GM10248 (cell line): ENCODE measurements around the gene NEGR1.

ENCODE experiments used
- CTCF ChIA-PET: fragments of 300-600 bp; sonication (Branson Sonifier 250); formaldehyde crosslinking; extraction: SDS; loops from one replicate; lab custom pipeline; 2021; ENCODE audit warnings: antibody characterized with exemption; lab: Yijun Ruan, JAX
- POLR2A ChIA-PET: fragments of 350-650 bp; sonication (Branson Sonifier 250); formaldehyde crosslinking; extraction: SDS; loops from one replicate; lab custom pipeline; 2020; ENCODE audit warnings: antibody characterized with exemption; lab: Yijun Ruan, JAX
- DNase-seq: peaks from one replicate; pipeline ENCODE4 v3.0.0; 2012; ENCODE audit errors: extremely low spot score
- TF ChIP-seq, protein P1 (sequence below): IDR thresholded peaks from 2 replicates; pipeline ENCODE4 v1.5.1; 2012; ENCODE audit warnings: mild to moderate bottlenecking, low read depth; ENCODE audit errors: extremely low read depth, missing control alignments, control extremely low read depth

The NEGR1 gene

GRCh38 chr1:72056516-72056915 is 225.8 kb downstream of the NEGR1 start:
- ChIA-PET CTCF (interaction anchor here (2.0 kb wide), 1 partner anchor 18 kb away, joined by 7 read pairs; no protein-coding TSS in a partner anchor), POLR2A (no interaction called here)
- TF ChIP-seq, protein P1, sequence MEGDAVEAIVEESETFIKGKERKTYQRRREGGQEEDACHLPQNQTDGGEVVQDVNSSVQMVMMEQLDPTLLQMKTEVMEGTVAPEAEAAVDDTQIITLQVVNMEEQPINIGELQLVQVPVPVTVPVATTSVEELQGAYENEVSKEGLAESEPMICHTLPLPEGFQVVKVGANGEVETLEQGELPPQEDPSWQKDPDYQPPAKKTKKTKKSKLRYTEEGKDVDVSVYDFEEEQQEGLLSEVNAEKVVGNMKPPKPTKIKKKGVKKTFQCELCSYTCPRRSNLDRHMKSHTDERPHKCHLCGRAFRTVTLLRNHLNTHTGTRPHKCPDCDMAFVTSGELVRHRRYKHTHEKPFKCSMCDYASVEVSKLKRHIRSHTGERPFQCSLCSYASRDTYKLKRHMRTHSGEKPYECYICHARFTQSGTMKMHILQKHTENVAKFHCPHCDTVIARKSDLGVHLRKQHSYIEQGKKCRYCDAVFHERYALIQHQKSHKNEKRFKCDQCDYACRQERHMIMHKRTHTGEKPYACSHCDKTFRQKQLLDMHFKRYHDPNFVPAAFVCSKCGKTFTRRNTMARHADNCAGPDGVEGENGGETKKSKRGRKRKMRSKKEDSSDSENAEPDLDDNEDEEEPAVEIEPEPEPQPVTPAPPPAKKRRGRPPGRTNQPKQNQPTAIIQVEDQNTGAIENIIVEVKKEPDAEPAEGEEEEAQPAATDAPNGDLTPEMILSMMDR = no peak
- no peak for DNase-seq

GRCh38 chr1:72051538-72051937 is 230.8 kb downstream of the NEGR1 start:
- ChIA-PET CTCF (interaction anchor here (2.3 kb wide), 1 partner anchor 14 kb away, joined by 11 read pairs; no protein-coding TSS in a partner anchor), POLR2A (no interaction called here)
- TF ChIP-seq, protein P1 = no peak
- DNase-seq = no peak

GRCh38 chr1:72050551-72050950 is 231.8 kb downstream of the NEGR1 start:
- TF ChIP-seq, protein P1 = no peak
- ChIA-PET POLR2A (no interaction called here), CTCF (interaction anchor here (2.3 kb wide), 1 partner anchor 13 kb away, joined by 11 read pairs; no protein-coding TSS in a partner anchor)
- no peak for DNase-seq

- DNase-seq = peak; percentile 10
- POLR2A ChIA-PET = no interaction called here
- CTCF ChIA-PET = interaction anchor here (0.6 to 1.8 kb wide), 15 partner anchors 10 to 943 kb away, joined by 3 to 13 read pairs (median 4); no protein-coding TSS in a partner anchor
- TF ChIP-seq, protein P1 = peak; percentile 57
These were observed 244.5 kb downstream of the NEGR1 start for GRCh38 chr1:72037745-72038343.

GRCh38 chr1:72034827-72035226 is 247.5 kb downstream of the NEGR1 start:
- TF ChIP-seq, protein P1 = no peak
- no peak for DNase-seq
- CTCF ChIA-PET = interaction anchor here (1.0 to 1.7 kb wide), 2 partner anchors 9 to 11 kb away, joined by 3 to 7 read pairs; no protein-coding TSS in a partner anchor
- POLR2A ChIA-PET = no interaction called here

- CTCF ChIA-PET = interaction anchor here (1.5 to 2.8 kb wide), 4 partner anchors 8 to 28 kb away, joined by 3 to 13 read pairs (median 6); no protein-coding TSS in a partner anchor
- no peak for DNase-seq
- POLR2A ChIA-PET = no interaction called here
- TF ChIP-seq, protein P1 = no peak
These were observed 259.0 kb downstream of the NEGR1 start for GRCh38 chr1:72023063-72023930.
